Caco-2 (cell line): ENCODE results near the gene LRRC8C. TPM values are rescaled to one million over a fixed set of nuclear protein-coding genes. Genes with fewer than 3 reads are reported as not detected.

ENCODE experiments used
- BruUV-seq: library from RNA; stranded (reverse); fragments of 400-500 nt; replicated peaks from 2 replicates; lab custom pipeline; 2021; lab: Mats Ljungman, UMichigan
- CTCF ChIA-PET: fragments of 300-600 bp; sonication (Branson Sonifier 250); formaldehyde crosslinking; loops from one replicate; lab custom pipeline; 2022; ENCODE audit warnings: antibody characterized with exemption; lab: Charles Lee
- POLR2A ChIA-PET: fragments of 300-600 bp; sonication (Branson Sonifier 250); formaldehyde crosslinking; loops from one replicate; lab custom pipeline; 2022; ENCODE audit warnings: antibody characterized with exemption; lab: Charles Lee
- DNase-seq, 2 experiments: peaks; one replicate each; pipeline versions ENCODE4 v3.0.0 to v3.0.0-alpha.2; 2020 to 2022
- H3K27me3 ChIP-seq: replicated peaks from 2 replicates; pipeline ENCODE4 v1.6.0; 2011; ENCODE audit warnings: low read length; ENCODE audit not compliant: control insufficient read depth, insufficient read depth
- H3K36me3 ChIP-seq: 2 replicates; pipeline ENCODE4 v1.5.1; 2011; ENCODE audit warnings: low read length; ENCODE audit not compliant: control insufficient read depth, insufficient read depth
- H3K4me1 ChIP-seq: fragments of 250-450 bp; sonication (Bioruptor Pico); 2 replicates; pipeline ENCODE4 v1.5.1; 2020; ENCODE audit warnings: mild to moderate bottlenecking
- H3K4me3 ChIP-seq: 2 replicates; pipeline ENCODE4 v1.5.1; 2011; ENCODE audit warnings: low read depth, mild to moderate bottlenecking, control low read depth, low read length
- H3K9me3 ChIP-seq: fragments of 250-450 bp; sonication (Bioruptor Pico); 2 replicates; pipeline ENCODE4 v1.5.1; 2020; ENCODE audit warnings: mild to moderate bottlenecking, moderate library complexity
- H3K27ac Mint-ChIP-seq: one replicate; pipeline ENCODE4 v1.8.0; 2022; ENCODE audit warnings: mixed read lengths; ENCODE audit not compliant: unreplicated experiment
- H3K27me3 Mint-ChIP-seq: one replicate; pipeline ENCODE4 v1.8.0; 2022; ENCODE audit warnings: mixed read lengths; ENCODE audit not compliant: insufficient read depth, unreplicated experiment
- H3K36me3 Mint-ChIP-seq: one replicate; pipeline ENCODE4 v1.8.0; 2022; ENCODE audit warnings: mild to moderate bottlenecking, mixed read lengths; ENCODE audit not compliant: insufficient read depth, unreplicated experiment
- H3K4me1 Mint-ChIP-seq: one replicate; pipeline ENCODE4 v1.8.0; 2022; ENCODE audit warnings: low read depth, mixed read lengths; ENCODE audit not compliant: unreplicated experiment
- H3K4me3 Mint-ChIP-seq: one replicate; pipeline ENCODE4 v1.8.0; 2022; ENCODE audit warnings: mild to moderate bottlenecking, moderate library complexity, mixed read lengths; ENCODE audit not compliant: unreplicated experiment
- H3K9me3 Mint-ChIP-seq: one replicate; pipeline ENCODE4 v1.8.0; 2022; ENCODE audit warnings: mixed read lengths; ENCODE audit not compliant: unreplicated experiment
- CTCF ChIP-seq, 2 experiments: fragments of 200-600 bp in 1 of 2; IDR thresholded peaks; 1 replicate in 1 of 2; 2 replicates in 1 of 2; pipeline versions ENCODE4 v1.5.1 to v1.8.0; 2011 to 2022; ENCODE audit warnings: antibody characterized with exemption in 1 of 2, control low read depth in 1 of 2, inconsistent platforms in 1 of 2, low read depth in 1 of 2, low read length in 1 of 2, mild to moderate bottlenecking in 1 of 2, moderate library complexity in 1 of 2; ENCODE audit not compliant: insufficient read depth in 1 of 2, severe bottlenecking in 1 of 2, unreplicated experiment in 1 of 2
- intact Hi-C: fragments of 100-400 bp; cut with micrococcal nuclease; formaldehyde crosslinking; loops from one replicate; pipeline ENCODE4 v1.10.0; 2022; ENCODE audit not compliant: unreplicated experiment
- total RNA-seq: library from RNA; stranded (reverse); gene quantifications from 2 replicates; pipeline ENCODE4 v1.2.3, GENCODE V29; 2022

LRRC8C gene
- total RNA-seq, 1 experiment from 2014 or later: 0.11 TPM

GRCh38 chr1:89686520-89686919 is 53.6 kb downstream of the LRRC8C start:
- Histone ChIP-seq H3K27me3 (no peaks in the 10 kb centered on the region), H3K4me1 (no peaks in the 10 kb centered on the region), H3K4me3 (no peak overlapping the region), H3K9me3 (no peaks in the 10 kb centered on the region), H3K36me3 (no peaks in the 10 kb centered on the region)
- BruUV-seq: no TSS peak
- intact Hi-C loops: no loop called here
- no peaks in the 10 kb centered on the region for H3K36me3 Mint-ChIP-seq
- CTCF ChIA-PET: no interaction called here
- no peak overlapping the region for H3K27ac Mint-ChIP-seq
- POLR2A ChIA-PET: no interaction called here
- H3K27me3 Mint-ChIP-seq: peaks cover 5% of the 10 kb centered on the region
- H3K4me3 Mint-ChIP-seq: no peak overlapping the region
- DNase-seq: no peak
- no peaks in the 10 kb centered on the region for H3K4me1 Mint-ChIP-seq
- no peak for TF ChIP-seq CTCF (IDR thresholded peaks at IDR 0.05; ENCODE audit: insufficient read depth in 1 of 2, low read depth in 1 of 2, low read length in 1 of 2, severe bottlenecking in 1 of 2, unreplicated experiment in 1 of 2)
- no peaks in the 10 kb centered on the region for H3K9me3 Mint-ChIP-seq

- intact Hi-C loops: no loop called here
- BruUV-seq: no TSS peak
- Histone ChIP-seq H3K4me3 (no peak overlapping the region), H3K36me3 (no peaks in the 10 kb centered on the region), H3K27me3 (no peaks in the 10 kb centered on the region), H3K4me1 (no peaks in the 10 kb centered on the region), H3K9me3 (no peaks in the 10 kb centered on the region)
- POLR2A ChIA-PET: no interaction called here
- H3K9me3 Mint-ChIP-seq: no peaks in the 10 kb centered on the region
- no peak overlapping the region for H3K4me3 Mint-ChIP-seq
- no peaks in the 10 kb centered on the region for H3K36me3 Mint-ChIP-seq
- CTCF ChIA-PET: no interaction called here
- no peak for TF ChIP-seq CTCF (IDR thresholded peaks at IDR 0.05; ENCODE audit: insufficient read depth in 1 of 2, low read depth in 1 of 2, low read length in 1 of 2, severe bottlenecking in 1 of 2, unreplicated experiment in 1 of 2)
- no peak for DNase-seq
- no peaks in the 10 kb centered on the region for H3K4me1 Mint-ChIP-seq
- H3K27me3 Mint-ChIP-seq: peaks cover 5% of the 10 kb centered on the region
- no peak overlapping the region for H3K27ac Mint-ChIP-seq
These were observed 54.3 kb downstream of the LRRC8C start for GRCh38 chr1:89687254-89687653.

GRCh38 chr1:89688607-89689006 is 55.7 kb downstream of the LRRC8C start:
- Histone ChIP-seq H3K4me1 (no peaks in the 10 kb centered on the region), H3K4me3 (no peak overlapping the region), H3K27me3 (no peaks in the 10 kb centered on the region), H3K36me3 (no peaks in the 10 kb centered on the region), H3K9me3 (no peaks in the 10 kb centered on the region)
- H3K4me1 Mint-ChIP-seq: no peaks in the 10 kb centered on the region
- intact Hi-C loops: no loop called here
- no peak overlapping the region for H3K27ac Mint-ChIP-seq
- DNase-seq: no peak
- peaks cover 5% of the 10 kb centered on the region for H3K27me3 Mint-ChIP-seq
- no TSS peak for BruUV-seq
- H3K4me3 Mint-ChIP-seq: no peak overlapping the region
- no peaks in the 10 kb centered on the region for H3K36me3 Mint-ChIP-seq
- POLR2A ChIA-PET: no interaction called here
- no peak for TF ChIP-seq CTCF (IDR thresholded peaks at IDR 0.05; ENCODE audit: insufficient read depth in 1 of 2, low read depth in 1 of 2, low read length in 1 of 2, severe bottlenecking in 1 of 2, unreplicated experiment in 1 of 2)
- no peaks in the 10 kb centered on the region for H3K9me3 Mint-ChIP-seq
- CTCF ChIA-PET: no interaction called here
